A549 (cell line): ENCODE data around the gene PTEN. TPM values are rescaled to one million over a fixed set of nuclear protein-coding genes. Genes with fewer than 3 reads are reported as not detected.

Source experiments
- ATAC-seq, 2 experiments: fragments of 200-7000 bp in 1 of 2; fragments of >200 bp in 1 of 2; cut with Nextera tagmentation in 1 of 2; cut with Tn5 transposase in 1 of 2; 3 replicates each; pipeline versions ENCODE4 v1.8.0 to v1.9.1; 2018 to 2020; ENCODE audit warnings: mild to moderate bottlenecking in 1 of 2, moderate library complexity in 1 of 2
- CTCF ChIA-PET: fragments of 300-600 bp; sonication (Branson Sonifier 250); formaldehyde crosslinking; extraction: SDS; loops from one replicate; lab custom pipeline; 2021; ENCODE audit warnings: antibody characterized with exemption, inconsistent platforms; lab: Yijun Ruan, JAX
- POLR2A ChIA-PET: fragments of 350-600 bp; formaldehyde crosslinking; extraction: SDS; loops from one replicate; lab custom pipeline; 2021; ENCODE audit warnings: antibody characterized with exemption, inconsistent platforms; lab: Yijun Ruan, JAX
- DNase-seq, 2 experiments: peaks; one replicate each; pipeline versions ENCODE4 v3.0.0 to v3.0.0-alpha.2; 2011 to 2016; ENCODE audit warnings: low read depth in 1 of 2, low spot score in 1 of 2
- FAIRE-seq: peaks from 2 replicates; lab custom pipeline; 2011; peaks lifted over from hg19 to GRCh38; lab: Jason Lieb, UNC
- H3K27ac ChIP-seq, 2 experiments: fragments of >200 bp; sonication (Bioruptor Twin); formaldehyde crosslinking; 3 replicates each; pipeline ENCODE4 v1.5.1; 2016 to 2017
- H3K4me1 ChIP-seq: fragments of >200 bp; sonication (Bioruptor Twin); formaldehyde crosslinking; 3 replicates; pipeline ENCODE4 v1.6.1; 2016
- H3K4me2 ChIP-seq: fragments of >200 bp; sonication (Bioruptor Twin); formaldehyde crosslinking; 3 replicates; pipeline ENCODE4 v1.6.1; 2016
- H3K4me3 ChIP-seq: fragments of >200 bp; sonication (Bioruptor Twin); formaldehyde crosslinking; 3 replicates; pipeline ENCODE4 v1.5.1; 2016
- H3K9me3 ChIP-seq: fragments of >200 bp; sonication (Bioruptor Twin); formaldehyde crosslinking; 3 replicates; pipeline ENCODE4 v1.6.1; 2016
- CBX2 ChIP-seq: fragments of 200-600 bp; sonication (generic); IDR thresholded peaks from 2 replicates; pipeline ENCODE4 v1.6.1; 2016; ENCODE audit warnings: low read depth, mild to moderate bottlenecking, borderline replicate concordance
- CEBPB ChIP-seq, 2 experiments: fragments of >200 bp in 1 of 2; sonication (Bioruptor Twin) in 1 of 2; formaldehyde crosslinking in 1 of 2; IDR thresholded peaks; 2 replicates each; pipeline ENCODE4 v1.6.1; 2012 to 2016
- CHD2 ChIP-seq: fragments of 150-350 bp; IDR thresholded peaks from 2 replicates; pipeline ENCODE4 v1.6.1; 2014; ENCODE audit warnings: low read length; ENCODE audit not compliant: partially characterized antibody
- ELK1 ChIP-seq: fragments of 150-350 bp; IDR thresholded peaks from 2 replicates; pipeline ENCODE4 v1.6.1; 2014; ENCODE audit warnings: low read depth, mild to moderate bottlenecking, low read length
- ESRRA ChIP-seq: fragments of 150-350 bp; IDR thresholded peaks from 2 replicates; pipeline ENCODE4 v1.6.1; 2014; ENCODE audit warnings: mild to moderate bottlenecking, low read length, borderline replicate concordance
- FOXS1 ChIP-seq: fragments of 250-450 bp; sonication (Bioruptor Pico); IDR thresholded peaks from 2 replicates; pipeline ENCODE4 v1.5.0; 2020; ENCODE audit warnings: mild to moderate bottlenecking, moderate library complexity
- GATA3 ChIP-seq: IDR thresholded peaks from 2 replicates; pipeline ENCODE4 v1.6.1; 2012; ENCODE audit warnings: borderline replicate concordance
- HDAC2 ChIP-seq: fragments of 200-600 bp; sonication (generic); IDR thresholded peaks from 2 replicates; pipeline ENCODE4 v1.6.1; 2016
- HES2 ChIP-seq: fragments of >200 bp; sonication (Bioruptor Twin); formaldehyde crosslinking; IDR thresholded peaks from 2 replicates; pipeline ENCODE4 v1.6.1; 2016
- HEYL ChIP-seq: fragments of 250-450 bp; sonication (Bioruptor Pico); IDR thresholded peaks from 2 replicates; pipeline ENCODE4 v1.8.0; 2021; ENCODE audit warnings: mild to moderate bottlenecking, moderate library complexity
- HOXB13 ChIP-seq: fragments of 250-450 bp; sonication (Bioruptor Pico); IDR thresholded peaks from 2 replicates; pipeline ENCODE4 v1.5.0; 2020; ENCODE audit warnings: low read depth, mild to moderate bottlenecking, moderate library complexity
- HOXB5 ChIP-seq: fragments of 250-450 bp; sonication (Bioruptor Pico); IDR thresholded peaks from 2 replicates; pipeline ENCODE4 v1.5.0; 2020; ENCODE audit warnings: mild to moderate bottlenecking, moderate library complexity
- JUN ChIP-seq, 2 experiments: fragments of >200 bp; sonication (Bioruptor Twin); formaldehyde crosslinking; IDR thresholded peaks; 2 replicates in 1 of 2; 3 replicates in 1 of 2; pipeline ENCODE4 v1.6.1; 2016 to 2017
- JUNB ChIP-seq: fragments of >200 bp; sonication (Bioruptor Twin); formaldehyde crosslinking; IDR thresholded peaks from 2 replicates; pipeline ENCODE4 v1.6.1; 2016
- KDM1A ChIP-seq: fragments of 200-600 bp; sonication (generic); IDR thresholded peaks from 2 replicates; pipeline ENCODE4 v1.6.1; 2016; ENCODE audit warnings: low read depth, mild to moderate bottlenecking
- NFE2L2 ChIP-seq: fragments of 150-350 bp; conservative IDR thresholded peaks from 2 replicates; pipeline ENCODE4 v1.6.1; 2014; ENCODE audit warnings: low read length
- POLR2A ChIP-seq: IDR thresholded peaks from 2 replicates; pipeline ENCODE4 v1.6.1; 2012; ENCODE audit warnings: mild to moderate bottlenecking, low read length
- RFX5 ChIP-seq: fragments of 450-650 bp; IDR thresholded peaks from 2 replicates; pipeline ENCODE4 v1.7.1; 2014; ENCODE audit warnings: antibody characterized with exemption, mild to moderate bottlenecking, moderate library complexity
- RNF2 ChIP-seq: fragments of 200-600 bp; sonication (generic); IDR thresholded peaks from 2 replicates; pipeline ENCODE4 v1.6.1; 2016; ENCODE audit warnings: low read depth, mild to moderate bottlenecking, antibody characterized with exemption, moderate library complexity, borderline replicate concordance
- TFCP2L1 ChIP-seq: fragments of 250-450 bp; sonication (Bioruptor Pico); IDR thresholded peaks from 2 replicates; pipeline ENCODE4 v1.5.0; 2021; ENCODE audit warnings: mild to moderate bottlenecking
- TP53 ChIP-seq: fragments of 250-450 bp; sonication (Bioruptor Pico); IDR thresholded peaks from 2 replicates; pipeline ENCODE4 v1.5.0; 2021; ENCODE audit warnings: mild to moderate bottlenecking, moderate library complexity
- USF2 ChIP-seq: fragments of 450-650 bp; IDR thresholded peaks from 2 replicates; pipeline ENCODE4 v1.6.1; 2014; ENCODE audit warnings: antibody characterized with exemption
- ZFP36 ChIP-seq: fragments of 450-650 bp; IDR thresholded peaks from 2 replicates; pipeline ENCODE4 v1.6.1; 2014; ENCODE audit warnings: borderline replicate concordance; ENCODE audit not compliant: partially characterized antibody
- ZNF302 ChIP-seq: fragments of 250-450 bp; sonication (Bioruptor Pico); IDR thresholded peaks from 2 replicates; pipeline ENCODE4 v1.9.0; 2021; ENCODE audit warnings: inconsistent platforms, mild to moderate bottlenecking, moderate library complexity
- ZSCAN20 ChIP-seq: fragments of 250-450 bp; sonication (Bioruptor Pico); IDR thresholded peaks from 2 replicates; pipeline ENCODE4 v1.8.0; 2022; ENCODE audit warnings: mild to moderate bottlenecking, moderate library complexity
- polyA plus RNA-seq, 4 experiments: library from polyadenylated mRNA; depleted of rRNA in 3 of 4; stranded (reverse); fragments of >200 nt; fragmentation: RNase III in 1 of 4; extraction: RNeasy Plus Mini Kit Qiagen cat#74134 plus additional on column Dnase treatment in 1 of 4; gene quantifications; 2 replicates in 3 of 4; 3 replicates in 1 of 4; pipeline ENCODE4 v1.2.3, GENCODE V29; 2011 to 2017
- TF ChIP-seq, protein P1 (sequence below): fragments of 250-450 bp; sonication (Bioruptor Pico); IDR thresholded peaks from 2 replicates; pipeline ENCODE4 v1.5.0; 2021; ENCODE audit warnings: mild to moderate bottlenecking, moderate library complexity, borderline replicate concordance
- TF ChIP-seq, protein P2 (sequence below): IDR thresholded peaks from 2 replicates; pipeline ENCODE4 v1.6.1; 2012

The PTEN gene
- polyA plus RNA-seq, 2 of the 4 experiments (the other 2 are of a cell fraction), result 33.6 to 58.3 TPM

DNA sequence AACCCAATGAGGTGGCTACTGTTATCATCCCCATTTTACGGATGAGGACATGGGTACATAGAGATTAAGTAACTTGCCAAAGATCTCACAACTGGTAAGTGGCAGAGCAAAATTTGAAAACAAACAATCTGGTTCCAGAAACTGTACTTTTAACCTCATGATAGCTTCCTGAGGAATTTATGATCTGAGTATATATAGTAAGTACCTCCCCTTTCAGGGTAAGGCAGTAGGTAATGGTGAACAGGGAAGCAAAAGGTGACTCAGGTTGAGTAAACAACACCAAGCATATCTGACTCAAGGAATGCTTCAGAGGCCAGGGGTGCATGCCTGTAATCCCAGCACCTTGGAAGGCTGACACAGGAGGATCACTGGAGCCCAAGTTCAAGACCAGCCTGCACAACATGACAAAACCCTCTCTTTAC is 21.2 kb upstream of the PTEN start (continued):
- no peak for TF ChIP-seq ELK1
- TF ChIP-seq, protein P1, sequence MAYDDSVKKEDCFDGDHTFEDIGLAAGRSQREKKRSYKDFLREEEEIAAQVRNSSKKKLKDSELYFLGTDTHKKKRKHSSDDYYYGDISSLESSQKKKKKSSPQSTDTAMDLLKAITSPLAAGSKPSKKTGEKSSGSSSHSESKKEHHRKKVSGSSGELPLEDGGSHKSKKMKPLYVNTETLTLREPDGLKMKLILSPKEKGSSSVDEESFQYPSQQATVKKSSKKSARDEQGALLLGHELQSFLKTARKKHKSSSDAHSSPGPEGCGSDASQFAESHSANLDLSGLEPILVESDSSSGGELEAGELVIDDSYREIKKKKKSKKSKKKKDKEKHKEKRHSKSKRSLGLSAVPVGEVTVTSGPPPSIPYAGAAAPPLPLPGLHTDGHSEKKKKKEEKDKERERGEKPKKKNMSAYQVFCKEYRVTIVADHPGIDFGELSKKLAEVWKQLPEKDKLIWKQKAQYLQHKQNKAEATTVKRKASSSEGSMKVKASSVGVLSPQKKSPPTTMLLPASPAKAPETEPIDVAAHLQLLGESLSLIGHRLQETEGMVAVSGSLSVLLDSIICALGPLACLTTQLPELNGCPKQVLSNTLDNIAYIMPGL, result no peak
- TF ChIP-seq ZFP36, result no peak
- no peak for TF ChIP-seq ESRRA
- TF ChIP-seq HES2, result no peak
- TF ChIP-seq GATA3, result peak; percentile 85
- TF ChIP-seq HOXB5 (CRISPR knock-in tag), result 0 out of 2 replicates have a peak, but pooled peaks have one; percentile 53
- TF ChIP-seq JUNB, result peak; percentile 85
- TF ChIP-seq JUN (IDR thresholded peaks at IDR 0.05), result peak; percentile 69 to 78; a peak in 4 of 5 replicates
- no peak; the same call in 1 of the 2 replicates for TF ChIP-seq HOXB13 (CRISPR knock-in tag)
- no peak for TF ChIP-seq ZNF302
- TF ChIP-seq NFE2L2, result no peak
- TF ChIP-seq CHD2, result no peak
- no peak for TF ChIP-seq USF2
- TF ChIP-seq, protein P2, sequence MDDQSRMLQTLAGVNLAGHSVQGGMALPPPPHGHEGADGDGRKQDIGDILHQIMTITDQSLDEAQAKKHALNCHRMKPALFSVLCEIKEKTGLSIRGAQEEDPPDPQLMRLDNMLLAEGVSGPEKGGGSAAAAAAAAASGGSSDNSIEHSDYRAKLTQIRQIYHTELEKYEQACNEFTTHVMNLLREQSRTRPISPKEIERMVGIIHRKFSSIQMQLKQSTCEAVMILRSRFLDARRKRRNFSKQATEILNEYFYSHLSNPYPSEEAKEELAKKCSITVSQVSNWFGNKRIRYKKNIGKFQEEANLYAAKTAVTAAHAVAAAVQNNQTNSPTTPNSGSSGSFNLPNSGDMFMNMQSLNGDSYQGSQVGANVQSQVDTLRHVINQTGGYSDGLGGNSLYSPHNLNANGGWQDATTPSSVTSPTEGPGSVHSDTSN, result no peak
- TF ChIP-seq FOXS1 (CRISPR knock-in tag), result peak; percentile 81; the same call in 1 of the 2 replicates
- TF ChIP-seq HEYL (CRISPR knock-in tag), result no peak
- TF ChIP-seq RNF2, result no peak
- TF ChIP-seq TFCP2L1 (CRISPR knock-in tag), result no peak
- TF ChIP-seq CEBPB (IDR thresholded peaks at IDR 0.05), result peak in 1 of 2 experiments; percentile 37; a peak in 1 of 4 replicates
- TF ChIP-seq CBX2, result no peak
- no peak for TF ChIP-seq RFX5
- peak; percentile 89 for TF ChIP-seq KDM1A
- TF ChIP-seq, all 56 proteins: peak for 16

GRCh38 chr10:87842776-87843497 is 20.5 kb upstream of the PTEN start:
- peak overlapping the region; percentile 73 to 78 for H3K27ac ChIP-seq
- FAIRE-seq, result no peak
- peak overlapping the region; percentile 59 for H3K4me2 ChIP-seq
- H3K9me3 ChIP-seq, result no peaks in the 10 kb centered on the region
- TF ChIP-seq JUN (IDR thresholded peaks at IDR 0.05) (no peak), HOXB5 (CRISPR knock-in tag) (no peak), TFCP2L1 (CRISPR knock-in tag) (no peak), NFE2L2 (no peak), HDAC2 (no peak), ZSCAN20 (CRISPR knock-in tag) (no peak), TP53 (CRISPR knock-in tag) (peak; percentile 95; the same call in 1 of the 2 replicates), POLR2A (no peak)
- TF ChIP-seq, all 56 proteins: peak for 1
- ChIA-PET CTCF (interaction anchor here (0.6 to 2.6 kb wide), 3 partner anchors 17 to 25 kb away, joined by 4 to 11 read pairs (median 7); partner anchors contain the start of gene ATAD1), POLR2A (interaction anchor here (1.0 kb wide), 1 partner anchor 27 kb away, joined by 3 read pairs; no protein-coding TSS in a partner anchor)
- H3K4me1 ChIP-seq, result peaks cover 63% of the 10 kb centered on the region
- no peak overlapping the region for H3K4me3 ChIP-seq
- ATAC-seq (no peak), DNase-seq (peak in 1 of 2 experiments; percentile 60)
